ENCODE results near the gene TSG101.

TSG101 gene

DNA sequence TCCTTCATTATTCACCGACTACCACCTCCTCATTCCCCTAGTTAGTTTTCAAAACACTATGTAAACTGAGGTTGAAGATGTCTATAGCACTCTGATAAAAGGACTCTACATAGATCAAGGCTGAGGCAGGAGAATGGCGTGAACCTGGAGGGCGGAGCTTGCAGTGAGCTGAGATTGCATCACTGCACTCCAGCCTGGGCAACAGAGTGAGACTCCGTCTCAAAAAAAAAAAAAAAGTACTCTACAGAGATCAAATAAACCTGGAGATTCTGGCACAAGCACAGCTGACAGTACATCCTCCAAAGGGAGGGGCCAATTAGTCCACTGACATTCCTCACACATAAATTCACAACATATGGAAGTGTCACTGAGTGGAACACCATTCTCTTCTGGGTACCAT, 31.0 kb downstream of the TSG101 start:
- no peak for DNase-seq (ENCODE audit: extremely low spot score, insufficient read length, low read depth)
- no peak for FAIRE-seq

DNA sequence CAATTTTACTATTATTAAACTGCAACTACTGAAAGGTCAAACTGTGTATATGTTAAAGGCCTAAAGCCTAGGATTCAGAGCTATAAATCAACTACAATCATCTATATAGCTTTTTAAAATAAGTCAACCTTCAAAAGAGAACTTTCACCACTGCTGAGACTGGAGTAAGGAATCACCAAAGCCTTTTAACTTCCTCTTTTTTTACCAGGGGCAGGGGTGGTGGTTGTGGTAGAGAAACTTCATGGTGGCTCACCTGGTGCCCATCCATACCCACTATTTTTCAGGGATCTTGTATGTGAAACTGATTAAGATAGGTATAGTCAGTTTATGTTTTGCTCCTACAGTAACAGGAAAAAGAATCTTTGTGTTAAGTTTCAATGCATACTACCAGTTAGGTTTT, 31.5 kb downstream of the TSG101 start:
- no peak for DNase-seq (ENCODE audit: extremely low spot score, insufficient read length, low read depth)
- FAIRE-seq: no peak

DNA sequence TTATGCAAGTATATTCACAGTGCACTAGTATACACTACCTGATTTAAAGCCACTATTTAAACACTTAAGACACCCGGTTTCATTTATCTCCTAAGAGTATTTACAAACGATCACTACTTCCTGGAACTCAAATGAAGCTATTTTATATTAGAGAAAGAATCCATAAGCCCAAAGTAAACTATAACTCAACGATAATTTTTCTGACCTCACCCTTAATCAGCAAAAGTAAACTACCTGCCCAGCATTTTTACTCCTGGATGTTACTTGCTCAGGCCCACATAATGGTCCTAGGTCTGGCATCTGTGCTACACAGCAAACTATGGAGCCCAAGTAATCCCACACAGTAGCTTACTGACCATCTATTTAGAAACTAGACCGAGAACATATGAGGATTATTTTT, 33.4 kb downstream of the TSG101 start:
- no peak for DNase-seq (ENCODE audit: extremely low spot score, insufficient read length, low read depth)

DNA sequence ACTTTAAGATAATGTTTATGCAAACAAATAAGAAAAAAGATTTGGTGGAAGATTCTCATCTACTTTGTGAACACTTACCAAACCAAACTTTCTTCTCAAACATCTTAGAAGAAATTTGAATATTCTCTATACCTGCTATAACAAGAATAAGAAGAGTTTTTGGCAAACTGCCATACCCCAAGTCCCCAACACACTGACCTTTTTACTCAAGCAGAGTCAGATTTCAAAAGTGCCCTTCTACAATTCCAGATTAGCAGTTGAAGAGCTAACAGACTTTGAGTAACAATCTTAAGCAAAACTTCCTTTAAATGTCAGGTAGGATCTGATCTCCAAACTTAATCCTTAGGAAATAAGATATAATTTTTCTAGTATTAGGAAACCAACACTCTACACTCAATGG, 33.9 kb downstream of the TSG101 start:
- FAIRE-seq (peak; percentile 46), DNase-seq (ENCODE audit: extremely low spot score, insufficient read length, low read depth) (no peak)

More for the DNA sequence above, 33.4 kb downstream of the TSG101 start:
- no peak for FAIRE-seq

DNA sequence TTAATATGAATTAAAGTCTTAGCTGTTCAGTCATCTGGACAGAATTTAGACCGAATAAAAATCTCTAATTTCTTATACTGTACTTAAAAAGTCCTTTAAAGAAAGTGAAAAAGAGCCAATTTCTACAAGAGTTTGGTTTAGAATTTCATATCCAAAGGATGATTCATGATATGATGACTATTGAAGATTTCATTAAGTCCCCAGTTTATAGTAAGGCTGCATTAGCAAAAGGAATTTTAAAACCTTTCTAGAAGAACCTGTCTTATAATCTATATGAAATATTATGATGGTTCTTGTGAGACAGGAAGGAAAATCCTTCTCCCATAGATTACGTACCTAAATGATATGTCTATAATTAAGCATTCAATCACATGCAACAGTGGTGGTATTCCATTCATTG, 34.8 kb downstream of the TSG101 start:
- FAIRE-seq (no peak), DNase-seq (ENCODE audit: extremely low spot score, insufficient read length, low read depth) (no peak)

DNA sequence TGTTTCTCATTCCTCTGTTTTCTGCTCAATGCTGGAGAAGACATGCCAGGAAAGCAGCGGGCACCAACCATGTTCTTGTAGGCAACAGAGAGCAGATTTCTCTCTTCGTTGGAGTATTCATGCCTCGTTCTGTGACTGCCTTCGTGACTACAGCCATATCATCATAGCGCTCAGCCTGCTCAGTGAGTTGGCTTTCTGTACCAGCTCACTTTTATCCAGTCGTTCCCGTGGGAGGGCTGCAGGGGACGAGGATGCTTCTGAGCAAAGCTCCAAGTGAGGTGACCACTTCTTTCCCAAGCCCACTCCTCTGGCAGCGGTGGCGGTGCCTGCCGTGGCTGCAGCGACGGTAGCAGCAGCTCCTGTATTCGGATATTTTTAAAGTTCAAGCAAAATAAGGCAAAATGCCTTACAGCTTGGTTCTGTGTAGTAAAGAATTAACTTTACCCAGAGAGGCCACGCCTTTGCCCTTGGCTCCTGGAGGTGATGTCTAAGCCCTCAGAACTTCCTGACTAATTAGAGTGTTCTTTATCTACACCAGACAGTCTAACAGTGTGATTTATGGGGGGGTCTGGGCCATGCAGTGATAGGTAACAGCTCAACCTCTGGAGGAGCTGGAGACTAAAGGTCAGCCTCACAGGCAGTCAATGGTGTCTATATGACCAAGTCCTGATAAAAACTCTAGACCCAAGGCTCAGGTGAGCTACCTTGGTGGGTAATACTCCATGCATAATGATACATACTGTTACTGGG, 35.8 kb downstream of the TSG101 start:
- no peak for FAIRE-seq
- DNase-seq (ENCODE audit: extremely low spot score, insufficient read length, low read depth): no peak

DNA sequence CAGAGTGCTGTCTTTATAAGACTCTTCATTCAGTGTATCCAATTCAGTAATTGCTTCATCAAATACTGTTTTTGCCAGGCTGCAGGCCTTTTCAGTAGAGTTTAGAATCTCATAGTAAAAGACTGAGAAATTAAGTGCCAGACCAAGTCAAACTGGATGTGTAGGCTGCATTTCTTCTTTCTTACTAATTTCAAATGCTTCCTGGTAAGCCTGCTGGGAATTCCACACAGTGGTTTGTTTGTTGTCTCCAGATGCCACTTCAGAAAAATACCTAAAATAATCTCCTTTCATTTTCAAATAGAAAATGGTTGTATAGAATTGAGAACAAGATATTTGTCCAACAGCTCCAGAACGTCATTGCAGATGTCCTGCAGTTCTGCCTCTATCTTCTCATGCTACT, 36.4 kb downstream of the TSG101 start:
- FAIRE-seq (no peak), DNase-seq (ENCODE audit: extremely low spot score, insufficient read length, low read depth) (no peak)

DNA sequence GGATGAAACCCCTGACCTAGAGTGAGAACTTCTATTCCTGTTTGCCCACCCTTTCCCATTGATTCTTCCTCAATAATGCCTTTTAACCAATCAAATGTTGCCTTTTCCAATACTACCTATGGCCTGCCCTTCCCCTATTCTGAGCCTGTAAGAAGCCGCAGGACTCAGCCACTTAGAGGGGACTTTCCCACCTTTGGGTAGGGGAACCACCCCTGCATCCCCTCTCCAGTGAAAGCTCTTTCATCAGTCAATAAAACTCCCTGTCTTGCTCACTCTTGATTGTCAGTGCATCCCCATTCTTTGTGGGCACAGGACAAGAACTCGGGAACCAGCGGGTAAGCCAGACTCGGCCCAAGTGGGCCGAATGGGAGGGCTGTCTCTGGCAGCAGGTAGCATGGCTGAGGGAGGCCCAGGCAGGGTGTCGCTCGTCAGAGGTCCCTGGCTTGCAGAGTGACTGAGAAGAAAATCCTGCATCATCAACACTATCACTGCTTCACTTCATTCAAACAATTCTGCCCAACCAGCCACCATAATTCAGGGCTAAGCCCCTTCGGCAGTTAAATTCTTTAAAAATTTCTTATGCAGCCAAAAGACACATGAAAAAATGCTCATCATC, 40.7 kb downstream of the TSG101 start:
- DNase-seq (ENCODE audit: extremely low spot score, insufficient read length, low read depth): no peak
- FAIRE-seq: no peak

DNA sequence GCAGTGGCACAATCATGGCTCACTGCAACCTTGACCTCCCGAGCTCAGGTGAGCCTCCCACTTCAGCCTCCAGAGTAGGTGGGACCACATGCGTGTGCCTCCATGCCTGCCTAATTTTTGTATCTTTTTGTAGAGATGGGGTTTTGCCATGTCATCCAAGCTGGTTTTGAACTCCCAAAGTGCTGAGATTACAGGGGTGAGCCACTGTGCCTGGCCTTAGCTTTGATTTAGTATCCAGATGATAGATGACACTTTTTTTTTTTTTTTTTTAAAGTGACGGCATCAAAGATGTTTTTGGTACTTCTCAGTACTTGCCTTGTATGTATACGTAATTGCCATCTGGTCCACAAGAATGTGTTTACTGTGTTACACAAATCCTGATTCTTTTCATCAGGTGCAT, 47.7 kb downstream of the TSG101 start:
- no peak for DNase-seq (ENCODE audit: extremely low spot score, insufficient read length, low read depth)

DNA sequence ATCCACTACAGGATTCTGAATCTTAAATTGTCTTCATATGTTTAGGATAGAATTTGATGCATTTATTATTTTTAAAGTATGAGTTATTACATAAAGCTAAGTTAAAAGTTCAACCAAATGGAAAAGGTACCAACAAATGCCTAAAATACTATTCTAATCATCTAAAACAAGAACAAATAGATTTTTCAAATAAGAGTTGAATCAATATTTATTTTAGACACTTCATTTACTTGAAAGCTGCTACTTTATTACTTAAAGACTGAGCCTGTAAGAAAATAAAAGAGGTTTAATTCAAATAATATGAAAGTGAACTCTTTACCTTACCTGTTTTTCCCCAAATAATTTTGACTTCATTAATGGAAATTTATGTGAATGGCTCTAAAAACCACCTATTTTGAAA, 54.2 kb downstream of the TSG101 start:
- no peak for FAIRE-seq
- no peak for DNase-seq (ENCODE audit: extremely low spot score, insufficient read length, low read depth)

More for the DNA sequence above, 47.7 kb downstream of the TSG101 start:
- FAIRE-seq: no peak

DNA sequence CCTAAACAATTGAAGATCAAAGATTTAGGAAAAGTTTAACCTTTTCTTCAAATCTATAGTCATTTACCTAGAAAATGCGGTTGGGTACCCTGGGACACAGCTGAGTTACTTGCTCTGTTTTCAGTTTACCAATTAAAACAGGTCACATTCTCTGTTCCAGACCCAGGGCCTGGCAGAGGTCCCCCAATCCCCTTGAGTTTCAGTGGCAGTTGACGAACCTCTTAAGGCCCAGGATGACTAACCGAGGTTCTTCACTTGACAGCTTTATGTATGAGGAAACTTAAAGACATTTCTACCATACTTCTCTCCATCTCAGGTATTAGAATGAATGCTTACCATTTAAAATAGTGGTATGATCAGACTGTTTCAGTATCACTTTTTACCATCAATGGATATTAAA, 54.7 kb downstream of the TSG101 start:
- FAIRE-seq (no peak), DNase-seq (ENCODE audit: extremely low spot score, insufficient read length, low read depth) (no peak)

DNA sequence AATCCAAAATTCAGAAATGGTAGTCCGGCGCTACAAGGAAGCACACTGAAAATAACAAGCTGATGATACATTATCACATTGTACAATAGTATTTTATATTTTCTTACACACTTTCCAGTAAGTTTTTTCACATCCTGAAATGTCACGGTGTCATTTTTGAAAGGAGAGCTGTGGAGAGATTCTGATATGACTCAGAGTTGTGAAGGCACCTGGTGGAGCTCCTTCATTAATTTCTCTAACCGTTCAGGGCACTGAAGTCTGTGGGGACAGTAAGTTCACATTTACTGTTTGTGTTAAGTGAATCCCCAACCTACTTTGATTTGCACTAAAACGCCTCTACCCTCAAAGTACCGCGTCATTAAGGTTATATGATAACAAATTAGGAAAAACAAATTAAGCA, 57.8 kb downstream of the TSG101 start:
- FAIRE-seq (no peak), DNase-seq (ENCODE audit: extremely low spot score, insufficient read length, low read depth) (no peak)

DNA sequence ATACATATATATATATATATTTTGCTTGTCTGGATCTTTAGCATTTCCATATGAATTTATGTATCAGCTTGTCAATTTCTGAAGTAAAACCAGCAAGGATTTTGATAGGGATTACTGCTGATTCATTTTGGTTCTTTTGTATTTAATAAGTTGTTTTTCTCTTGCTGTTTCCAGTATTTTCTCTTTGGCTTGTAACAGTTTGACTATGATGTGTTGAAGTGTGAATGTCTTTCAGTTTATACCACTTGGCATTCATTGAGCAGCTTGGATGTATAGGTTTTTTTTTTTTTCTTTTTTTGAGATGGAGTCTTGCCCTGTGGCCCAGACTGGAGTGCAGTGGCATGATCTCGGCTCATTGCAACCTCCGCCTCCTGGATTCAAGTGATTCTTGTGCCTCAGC, 58.7 kb downstream of the TSG101 start:
- no peak for FAIRE-seq
- no peak for DNase-seq (ENCODE audit: extremely low spot score, insufficient read length, low read depth)

DNA sequence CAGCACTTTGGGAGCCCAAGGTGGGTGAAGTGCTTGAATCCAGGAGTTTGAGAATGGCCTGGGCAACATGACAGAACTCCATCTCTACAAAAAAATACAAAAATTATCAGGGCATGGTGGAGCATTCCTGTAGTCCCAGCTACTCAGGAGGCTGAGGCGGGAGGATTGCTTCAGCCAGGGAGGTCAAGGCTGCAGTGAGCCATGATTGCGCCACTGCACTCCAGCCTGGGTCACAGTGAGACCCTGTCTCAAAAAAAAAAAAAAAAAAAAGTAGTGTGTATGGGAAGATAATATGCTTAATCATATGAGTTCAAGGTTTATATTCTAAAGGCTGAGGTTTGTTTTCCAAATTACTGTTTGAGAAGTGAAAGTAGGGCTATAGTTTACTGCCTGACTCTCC, 60.3 kb downstream of the TSG101 start:
- FAIRE-seq: no peak
- DNase-seq (ENCODE audit: extremely low spot score, insufficient read length, low read depth): no peak

DNA sequence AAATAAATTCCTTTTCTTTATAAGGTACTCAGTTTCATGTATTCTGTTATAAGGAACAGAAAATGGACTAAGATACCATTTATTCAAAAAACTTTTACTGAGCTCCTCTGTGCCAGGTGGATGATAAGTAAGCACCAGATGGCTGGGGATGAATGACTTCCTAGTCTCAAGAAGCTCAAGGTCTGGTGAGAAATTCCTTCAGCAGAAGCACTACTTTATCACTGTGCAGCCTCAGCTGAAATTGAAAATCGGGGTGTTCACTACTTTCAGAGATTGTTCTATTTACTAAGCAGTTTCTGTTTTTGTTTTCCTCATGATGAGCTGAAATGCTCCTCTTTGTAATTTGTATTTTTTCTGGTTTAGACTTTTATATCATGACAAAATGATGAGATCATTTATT, 63.3 kb downstream of the TSG101 start:
- DNase-seq (ENCODE audit: extremely low spot score, insufficient read length, low read depth): no peak
- no peak for FAIRE-seq

DNA sequence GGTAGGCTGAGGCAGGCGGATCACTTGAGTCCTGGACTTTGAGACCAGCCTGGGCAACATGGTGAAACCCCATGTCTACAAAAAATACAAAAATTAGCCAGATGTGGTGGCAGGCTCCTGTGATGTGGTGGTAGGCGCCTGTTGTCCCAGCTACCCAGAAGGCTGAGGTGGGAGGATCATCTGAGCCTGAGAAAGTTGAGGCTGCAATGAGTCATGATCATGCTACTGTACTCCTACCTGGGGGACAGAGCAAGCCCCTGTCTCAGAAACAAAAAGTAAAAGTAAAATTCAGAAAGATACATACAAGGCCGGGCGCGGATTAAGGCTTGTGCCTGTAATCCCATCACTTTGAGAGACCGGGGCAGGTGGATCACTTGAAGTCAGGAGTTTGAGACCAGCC, 64.8 kb downstream of the TSG101 start:
- no peak for DNase-seq (ENCODE audit: extremely low spot score, insufficient read length, low read depth)
- FAIRE-seq: no peak

DNA sequence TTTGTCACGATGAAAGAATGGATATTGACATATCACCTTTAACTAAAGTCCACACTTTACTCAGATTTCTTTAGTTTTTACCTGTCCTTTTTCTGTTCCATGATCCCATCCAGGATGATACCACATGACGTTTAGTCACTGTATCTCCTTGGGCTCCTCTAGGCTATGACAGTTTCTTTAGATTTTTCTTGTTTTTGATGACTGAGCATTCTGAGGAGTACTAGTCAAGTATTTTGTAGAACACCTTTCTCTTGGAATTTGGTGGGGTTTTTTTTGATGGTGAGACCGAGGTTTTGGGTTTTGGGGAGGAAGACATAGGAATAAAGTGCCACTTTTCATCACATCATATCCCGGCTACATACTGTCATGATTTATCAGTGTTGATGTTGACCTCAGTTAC, 67.1 kb downstream of the TSG101 start:
- DNase-seq (ENCODE audit: extremely low spot score, insufficient read length, low read depth) (no peak), FAIRE-seq (no peak)

DNA sequence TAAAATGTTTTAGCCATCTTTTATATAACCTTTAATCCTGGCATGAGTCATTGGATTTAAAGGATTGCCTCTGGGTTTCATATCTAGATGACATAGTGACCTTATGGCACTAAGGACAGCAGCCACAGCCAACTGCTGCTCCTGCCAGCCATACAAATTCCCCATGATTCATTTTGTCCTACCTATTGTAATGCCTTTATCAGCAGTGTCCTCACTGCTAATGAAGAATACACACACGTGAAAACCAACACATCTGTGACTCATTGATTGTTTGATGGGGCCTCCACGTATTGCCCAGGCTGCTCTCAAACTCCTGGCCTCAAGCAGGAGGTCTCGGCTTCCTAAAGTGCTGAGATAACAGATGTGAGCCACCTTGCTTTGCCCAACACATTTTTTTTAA, 69.3 kb downstream of the TSG101 start:
- no peak for DNase-seq (ENCODE audit: extremely low spot score, insufficient read length, low read depth)
- no peak for FAIRE-seq

DNA sequence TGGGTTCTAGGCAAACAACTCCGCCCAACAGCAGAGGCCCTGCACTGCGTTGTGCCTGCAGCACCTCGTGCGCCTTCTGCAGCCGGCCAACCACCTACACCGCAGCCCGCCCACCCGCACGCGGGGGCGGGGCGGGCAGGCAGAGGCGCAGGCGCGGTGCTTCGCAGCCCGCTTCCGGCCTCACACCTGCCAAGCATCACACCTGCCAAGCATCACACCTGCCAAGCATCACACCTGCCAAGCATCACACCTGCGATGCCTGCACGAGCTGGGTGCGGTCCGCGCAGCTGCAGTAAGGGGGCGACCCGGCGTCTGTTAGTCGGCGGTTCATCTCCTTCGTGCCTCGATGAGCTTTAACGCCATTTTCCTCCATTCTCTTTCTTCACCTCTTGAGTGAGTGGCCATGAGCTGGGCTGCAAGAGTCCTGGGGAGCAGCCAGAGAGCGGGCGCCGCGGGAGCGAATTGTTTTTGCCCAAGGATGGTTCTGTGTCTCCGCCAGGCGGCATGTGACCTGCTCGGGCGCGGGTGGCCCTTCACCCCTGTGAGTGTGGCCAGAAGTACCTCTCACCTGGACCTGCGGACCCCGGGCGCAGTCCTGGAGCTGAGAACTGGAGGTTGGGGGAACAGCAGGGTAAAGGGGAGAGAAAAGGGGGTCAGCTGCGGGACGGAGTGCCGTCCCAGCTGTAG, 70.9 kb downstream of the TSG101 start, which contains the start of gene LDHAL6A:
Gene LDHAL6A (plus strand): TSS at position 171 of the 687 bp plus-strand sequence. CDS start 825 bp downstream, outside the sequence.
- no peak for FAIRE-seq
- DNase-seq (ENCODE audit: extremely low spot score, insufficient read length, low read depth): no peak

DNA sequence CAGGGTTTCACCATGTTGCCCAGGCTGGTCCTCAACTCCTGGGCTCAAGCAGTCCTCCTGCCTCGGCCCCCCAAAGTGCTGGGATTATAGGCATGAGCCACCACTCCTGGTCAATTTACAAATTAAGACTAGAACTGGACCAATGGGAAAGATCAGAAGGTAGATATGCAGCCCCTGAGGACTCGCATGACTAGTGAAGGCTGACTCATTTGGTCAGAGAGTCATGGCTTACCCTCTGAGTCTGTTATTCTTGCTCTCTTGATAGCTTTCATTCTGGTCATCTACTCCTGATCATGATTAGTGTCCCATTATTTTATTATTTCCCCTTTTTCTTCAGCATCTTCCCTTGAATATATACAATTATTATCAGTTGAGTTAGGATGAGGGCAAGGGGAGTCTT, 73.8 kb downstream of the TSG101 start:
- DNase-seq (ENCODE audit: extremely low spot score, insufficient read length, low read depth): no peak
- no peak for FAIRE-seq

DNA sequence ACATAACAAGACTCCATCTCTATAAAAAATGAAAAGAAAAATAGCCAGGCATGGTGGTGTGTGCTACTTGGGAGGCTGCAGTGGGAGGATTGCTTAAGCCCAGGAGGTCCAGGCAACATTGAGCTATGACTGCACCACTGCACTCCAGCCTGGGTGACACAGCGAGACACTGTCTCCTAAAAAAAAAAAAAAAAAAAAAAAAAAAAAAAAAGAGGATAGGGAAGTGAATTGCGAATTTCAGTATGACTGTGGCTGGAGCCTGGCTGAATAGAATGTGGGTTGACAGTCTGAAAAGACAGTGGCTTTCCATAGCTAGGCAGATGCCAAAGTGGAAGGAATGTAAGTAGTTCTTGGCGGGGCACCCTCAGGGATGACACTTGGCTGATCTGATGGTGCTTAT, 77.5 kb downstream of the TSG101 start:
- FAIRE-seq: no peak

More for the DNA sequence above, 77.5 kb downstream of the TSG101 start:
- DNase-seq (ENCODE audit: extremely low spot score, insufficient read length, low read depth): no peak

Measured in GM18507 (cell line).